HG02884 (cell line): ENCODE results near the gene TACC2.

Experiments used
- ATAC-seq: cut with Tn5 transposase; IDR thresholded peaks from one replicate; pipeline ENCODE4 v1.9.1; 2021; ENCODE audit warnings: mild to moderate bottlenecking, moderate library complexity; ENCODE audit not compliant: unreplicated experiment

TACC2 gene

GRCh38 chr10:122140941-122141623, 152.1 kb downstream of the TACC2 start:
- ATAC-seq: no peak

DNA sequence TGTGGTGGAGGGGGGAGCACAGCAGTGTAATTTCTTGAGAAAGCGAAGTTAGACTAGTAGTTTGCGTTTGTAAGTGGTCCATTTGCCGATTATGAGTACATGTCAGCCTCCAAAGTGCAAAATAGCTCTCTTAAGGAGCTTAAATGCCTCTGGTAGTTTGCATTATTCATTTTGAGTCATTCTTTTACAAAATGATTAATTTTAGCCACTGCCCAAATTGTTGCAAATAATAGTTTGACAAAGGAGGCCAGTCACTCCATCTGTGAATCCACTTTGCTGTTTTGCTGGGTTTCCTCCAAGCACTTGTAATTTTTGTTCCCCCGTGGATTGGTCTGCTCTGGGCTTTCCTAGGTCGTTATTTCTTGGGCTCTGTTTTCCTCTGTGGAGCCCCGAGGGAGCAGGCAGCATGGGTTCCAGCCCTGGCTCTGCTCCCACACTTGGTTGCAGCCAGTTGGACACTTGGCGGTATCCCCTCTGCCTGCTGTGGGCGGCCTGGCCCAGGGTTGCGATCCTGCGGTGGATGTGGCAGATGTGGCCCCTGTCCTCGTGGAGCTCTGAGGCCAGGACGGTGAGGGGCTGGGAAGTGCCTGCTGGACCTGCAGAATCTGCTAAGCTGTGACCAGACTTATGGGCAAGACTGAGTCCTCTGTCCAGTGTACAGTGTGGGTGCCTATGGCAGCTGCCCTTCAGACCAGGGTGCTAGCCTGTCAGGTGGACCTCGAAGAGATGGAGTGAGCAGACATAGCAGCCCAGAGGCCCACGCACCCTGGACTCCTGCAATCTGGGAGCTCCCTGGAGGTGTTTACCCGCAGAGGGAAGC, 153.1 kb downstream of the TACC2 start:
- no peak for ATAC-seq

DNA sequence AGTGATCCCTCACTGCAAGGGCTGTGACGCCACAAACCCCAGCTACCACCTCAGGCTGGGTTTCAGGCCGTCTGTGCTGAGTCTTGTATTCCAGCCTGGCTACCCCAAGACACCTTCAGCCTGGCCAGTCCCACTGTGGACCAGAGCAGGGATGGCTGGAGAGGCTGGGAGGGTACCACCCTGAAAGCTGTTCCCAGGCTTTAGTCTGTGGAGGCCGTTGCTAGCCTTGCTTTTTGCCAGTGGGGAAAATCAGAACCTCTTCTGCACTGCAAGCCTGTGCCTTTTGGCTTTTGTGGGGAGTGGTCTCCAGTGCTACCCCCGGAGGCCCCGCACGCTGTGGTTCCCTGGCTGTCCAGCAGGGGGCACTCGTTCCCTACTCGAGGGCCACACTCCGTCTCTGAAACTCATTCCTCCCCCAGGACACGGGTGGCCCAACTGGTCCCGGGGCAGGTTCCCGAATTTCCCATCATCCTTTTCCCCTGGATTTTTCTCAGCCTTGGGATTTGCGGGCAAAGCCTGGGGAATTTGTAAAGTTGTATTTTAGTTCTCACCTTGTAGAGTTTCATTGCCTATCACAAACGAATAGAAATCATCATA, 153.8 kb downstream of the TACC2 start:
- ATAC-seq: no peak

DNA sequence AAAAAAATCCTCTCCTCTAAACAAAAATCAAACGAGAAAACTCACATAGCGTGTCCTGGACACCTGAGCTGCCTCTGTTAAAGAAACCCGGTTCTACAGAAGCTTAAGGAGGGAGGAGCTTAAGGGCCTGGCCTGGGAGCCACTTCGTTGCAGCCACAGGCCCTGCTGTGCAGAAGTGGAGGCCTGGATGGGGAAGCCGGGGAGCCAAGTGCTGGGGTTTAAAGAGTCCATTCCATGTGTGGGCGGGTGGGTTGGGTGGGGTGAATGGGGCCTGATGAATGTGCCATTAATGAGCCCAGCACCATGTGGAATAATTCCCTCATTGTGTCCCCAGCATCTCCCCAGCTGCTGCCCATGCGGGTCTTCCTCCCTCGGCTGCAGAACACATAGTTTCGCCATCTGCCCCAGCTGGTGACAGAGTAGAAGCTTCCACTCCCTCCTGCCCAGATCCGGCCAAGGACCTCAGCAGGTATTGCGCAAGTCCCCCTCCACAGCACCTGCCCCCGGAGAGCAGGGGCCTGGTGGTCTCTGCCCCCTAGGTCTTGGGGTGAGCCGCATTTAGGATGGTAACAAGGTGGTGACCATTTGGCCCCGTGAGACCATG, 154.4 kb downstream of the TACC2 start:
- no peak for ATAC-seq

DNA sequence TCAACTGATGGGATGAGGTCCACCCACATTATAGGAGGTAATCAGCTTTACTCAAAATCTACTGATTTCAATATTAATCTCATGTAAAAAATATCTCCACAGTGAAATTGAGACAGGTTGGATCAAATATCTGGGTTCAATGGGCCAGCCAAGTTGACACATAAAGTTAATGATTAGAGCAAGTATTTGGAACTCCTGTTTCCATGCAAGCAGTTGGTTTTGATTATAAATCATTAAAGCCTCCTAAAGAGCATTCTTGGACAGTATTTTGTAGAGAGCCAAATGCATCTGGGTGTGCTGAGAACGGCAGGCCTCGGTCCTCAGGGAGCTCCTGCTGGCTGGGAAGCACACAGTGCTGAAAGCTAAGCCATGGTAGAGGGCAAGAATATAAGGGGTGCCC, 155.2 kb downstream of the TACC2 start:
- no peak for ATAC-seq

DNA sequence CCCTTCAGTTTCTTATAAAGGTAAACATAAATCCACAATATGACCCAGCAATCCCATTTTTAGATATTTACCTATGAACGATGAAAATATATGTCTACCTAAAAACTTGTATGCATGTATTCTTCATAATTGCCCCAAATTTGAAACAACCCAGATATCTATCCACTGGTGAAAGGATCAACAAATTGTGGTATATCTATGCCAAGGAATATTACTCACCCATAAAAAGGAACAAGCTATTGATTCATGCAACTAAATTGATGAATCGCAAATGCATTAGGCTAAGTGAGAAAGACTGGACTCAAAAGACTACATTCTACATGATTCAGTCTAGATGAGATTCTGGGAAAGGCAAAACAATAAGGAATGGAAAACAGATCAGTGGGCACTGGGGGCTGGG, 156.2 kb downstream of the TACC2 start:
- ATAC-seq: no peak

- no peak for ATAC-seq
Measured at GRCh38 chr10:122147663-122148062, 158.7 kb downstream of the TACC2 start.

GRCh38 chr10:122148876-122149560, 160.1 kb downstream of the TACC2 start:
- ATAC-seq: no peak

DNA sequence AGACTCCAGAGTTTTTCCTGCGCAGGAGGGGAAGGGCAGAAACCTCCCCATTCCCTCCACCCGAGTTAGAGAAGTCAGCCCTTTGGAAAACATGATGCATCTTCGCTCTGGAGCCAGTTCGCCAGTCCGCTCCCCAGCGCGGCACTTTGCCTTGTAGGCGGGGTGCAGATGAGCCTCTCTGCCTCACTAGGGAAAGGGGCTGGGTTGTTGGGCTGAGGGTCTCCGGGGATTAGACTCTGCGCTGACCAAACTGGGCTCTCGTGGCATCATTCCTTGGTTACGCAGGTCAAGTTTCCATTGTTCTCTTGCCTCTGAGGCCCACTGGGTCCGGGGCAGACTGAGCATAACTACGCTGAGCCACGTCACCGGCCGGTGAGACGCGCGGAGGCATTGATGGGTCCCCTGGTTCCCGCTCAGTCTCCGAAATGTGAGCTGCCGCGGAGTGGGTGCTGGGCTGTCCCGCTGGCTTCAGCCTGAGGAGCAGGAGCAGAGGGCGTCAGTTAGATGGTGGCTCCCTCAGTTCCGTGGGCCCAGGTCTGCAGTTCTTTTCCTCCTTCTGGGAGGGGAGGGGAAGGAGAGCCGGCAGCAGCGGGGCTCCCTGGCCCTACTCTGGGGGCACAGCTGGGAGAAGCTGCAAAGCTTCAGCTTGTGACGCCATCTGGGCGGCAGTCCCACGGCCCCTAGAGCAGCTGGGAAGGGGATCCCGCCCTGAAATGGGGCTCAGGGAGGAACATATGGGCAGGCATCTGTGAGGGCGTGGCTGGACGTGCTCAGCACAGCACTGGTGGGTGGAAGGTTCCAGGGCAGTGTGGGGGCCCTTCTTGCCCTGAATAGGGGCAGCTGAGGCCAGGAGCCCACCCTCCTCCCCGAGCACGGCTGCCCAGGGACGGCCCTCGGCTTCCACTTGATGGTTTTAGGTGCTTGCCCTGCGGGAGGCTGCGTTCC, 160.9 kb downstream of the TACC2 start:
- no peak for ATAC-seq

DNA sequence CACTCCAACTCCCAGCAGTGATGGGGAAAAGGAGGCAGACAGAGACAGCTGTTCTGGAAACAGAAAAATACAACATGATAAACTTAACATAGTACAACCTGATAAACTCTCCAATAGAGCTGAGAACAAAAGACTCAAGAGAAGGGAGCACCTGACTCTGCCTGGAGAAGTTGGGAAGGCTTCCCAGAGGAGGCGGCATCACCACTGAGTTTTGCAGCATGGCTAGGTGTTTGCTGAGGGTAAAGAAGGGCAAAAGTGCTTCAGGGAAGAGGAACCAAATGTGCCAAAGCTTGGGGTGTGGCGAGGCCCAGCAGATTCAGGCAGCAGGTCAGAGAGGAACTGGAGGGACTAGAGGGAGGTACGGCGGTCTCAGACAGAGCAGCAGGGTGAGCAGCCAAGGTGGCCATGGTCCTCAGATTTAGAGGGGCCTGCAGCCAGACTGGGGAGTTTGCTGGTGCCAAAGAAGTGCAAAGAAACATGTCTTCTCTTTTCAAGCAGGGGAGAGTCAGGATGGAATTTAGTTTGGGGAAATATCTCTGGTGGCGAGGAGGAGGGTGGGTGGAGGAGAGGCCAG, 162.2 kb downstream of the TACC2 start:
- no peak for ATAC-seq

DNA sequence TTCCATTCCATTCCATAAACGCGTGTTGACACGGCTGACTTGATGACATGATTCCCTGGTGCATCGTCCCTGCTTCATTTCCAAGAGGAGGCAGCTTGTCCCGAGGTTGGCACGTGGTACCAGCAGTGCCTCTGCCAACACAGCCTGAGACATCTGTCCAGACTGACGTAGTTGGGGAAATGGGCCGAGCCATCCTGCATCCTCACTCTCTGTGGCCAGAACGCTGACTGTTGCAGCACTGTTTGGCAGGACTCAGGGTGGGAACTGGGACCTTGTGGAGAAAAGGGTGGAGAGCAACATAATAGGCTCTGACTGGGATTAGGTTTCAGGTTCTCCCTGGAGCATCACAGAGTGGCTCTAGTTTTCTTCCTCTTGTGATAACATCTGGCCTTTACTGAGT, 163.6 kb downstream of the TACC2 start:
- ATAC-seq: no peak

DNA sequence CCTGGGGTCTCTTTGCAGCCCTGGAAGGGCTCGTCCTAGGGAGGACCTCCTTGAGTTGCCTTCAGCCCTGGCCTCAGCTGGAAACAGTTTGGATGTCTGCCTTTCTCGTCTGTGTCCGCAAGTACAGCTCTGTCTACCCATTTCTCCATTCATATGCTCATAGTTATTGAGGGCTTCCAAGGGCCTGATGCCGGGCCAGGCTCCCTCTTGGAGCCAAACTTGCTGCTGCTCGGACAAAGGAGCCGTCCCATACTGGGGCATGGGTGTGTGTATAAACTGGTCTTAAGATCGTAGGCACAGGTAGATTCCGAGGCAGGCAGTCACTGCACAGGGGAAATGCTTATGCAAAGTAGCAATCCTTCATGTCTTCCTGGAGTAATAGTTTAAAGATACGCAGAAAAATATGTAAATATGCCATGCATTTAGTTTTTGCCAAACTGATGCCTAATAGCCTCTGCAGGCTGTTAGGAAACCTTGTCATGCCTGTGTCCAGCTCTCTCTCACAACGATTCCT, 165.1 kb downstream of the TACC2 start:
- ATAC-seq: no peak

- no peak for ATAC-seq
Measured at GRCh38 chr10:122154545-122155366, 165.8 kb downstream of the TACC2 start.

DNA sequence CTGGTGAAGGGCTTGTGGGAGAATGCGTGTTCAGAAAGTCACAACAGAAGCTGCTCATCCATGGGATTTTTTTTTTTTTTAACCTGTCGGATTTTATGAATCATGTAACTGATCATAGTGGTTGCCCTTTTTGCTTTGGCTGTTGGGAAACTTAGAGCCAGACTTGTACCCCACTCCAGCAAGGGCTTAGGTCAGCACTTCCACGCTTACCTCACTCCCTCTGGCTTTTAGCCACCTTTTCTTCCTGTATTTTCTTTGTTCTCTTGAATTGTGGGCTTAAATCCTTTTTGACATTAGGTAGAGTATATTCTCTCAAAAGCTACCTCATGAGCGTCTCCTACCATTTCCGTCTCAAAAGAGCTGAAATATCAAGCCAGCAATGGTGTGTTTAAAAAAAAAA, 168.5 kb downstream of the TACC2 start:
- ATAC-seq: no peak

- ATAC-seq: no peak
Measured at GRCh38 chr10:122158362-122158761, 169.4 kb downstream of the TACC2 start.

DNA sequence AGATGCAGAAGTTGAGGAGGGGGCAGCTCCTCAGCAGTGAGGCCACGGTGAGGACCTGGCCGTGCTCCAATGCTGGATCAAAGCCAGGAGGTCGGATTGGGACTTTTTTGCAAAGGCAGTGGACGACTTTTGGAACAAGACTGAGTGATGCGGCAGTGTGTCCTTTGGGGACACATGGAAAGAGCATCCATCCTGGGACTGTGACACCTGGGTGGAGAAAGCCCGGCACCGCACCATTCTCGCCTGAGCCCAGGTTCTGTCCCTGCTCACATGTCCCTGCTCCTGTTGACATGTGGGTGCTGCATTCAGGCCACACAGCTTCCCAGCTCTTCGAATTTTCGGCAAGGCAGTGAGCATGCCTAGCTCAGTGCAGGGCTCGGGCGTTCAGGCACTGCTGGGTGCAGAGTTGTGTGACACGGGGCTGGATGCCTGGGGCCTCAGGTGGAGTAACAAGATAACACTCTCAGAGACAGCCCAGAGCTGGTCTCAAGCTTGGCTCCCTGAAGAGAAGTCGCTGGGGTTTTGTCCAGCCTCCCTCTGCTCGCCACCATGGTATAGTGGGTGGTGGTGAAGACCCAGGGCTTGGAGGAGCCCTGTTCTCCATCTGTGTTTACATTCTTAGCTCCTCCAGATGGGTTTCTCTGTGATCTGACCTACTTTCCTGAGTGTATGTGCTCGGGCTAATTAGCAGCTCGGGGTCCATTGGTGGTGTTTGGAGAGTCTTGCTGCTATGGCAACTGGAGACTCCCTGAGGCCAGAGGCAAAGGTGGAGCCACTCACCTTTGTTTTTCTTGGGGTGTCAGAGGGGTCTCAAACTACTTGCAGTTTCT, 170.4 kb downstream of the TACC2 start:
- no peak for ATAC-seq

GRCh38 chr10:122161795-122162194, 172.8 kb downstream of the TACC2 start:
- no peak for ATAC-seq
